Measurements from ENCODE around the gene SLC15A1.

GRCh38 chr13:98738993-98739392 lies 13.5 kb downstream of the SLC15A1 start:
- no peak for TF ChIP-seq CTCF (IDR thresholded peaks at IDR 0.05; ENCODE audit: poor library complexity, severe bottlenecking)
- no peak for TF ChIP-seq EZH2 (IDR thresholded peaks at IDR 0.05; ENCODE audit: borderline replicate concordance, insufficient read depth, low read length, poor library complexity, severe bottlenecking)
- TF ChIP-seq POLR2AphosphoS5 (IDR thresholded peaks at IDR 0.05) = no peak
- no peak for TF ChIP-seq EP300 (conservative IDR thresholded peaks at IDR 0.05; ENCODE audit: poor library complexity, severe bottlenecking)
- TF ChIP-seq REST (IDR thresholded peaks at IDR 0.05; ENCODE audit: borderline replicate concordance) = no peak
- no peak for TF ChIP-seq RAD21 (conservative IDR thresholded peaks at IDR 0.05)
- TF ChIP-seq TAF1 (IDR thresholded peaks at IDR 0.05; ENCODE audit: low read depth) = no peak
- no peak for TF ChIP-seq SMC3 (conservative IDR thresholded peaks at IDR 0.05; ENCODE audit: poor library complexity)

Data from neural cell (in vitro differentiated cells).